HL-60 (cell line): ENCODE measurements around the gene IFITM1.

ENCODE experiments used
- DNase-seq, 2 experiments: peaks; one replicate each; pipeline ENCODE4 v3.0.0-alpha.2; 2010 to 2020; ENCODE audit warnings: low read depth in 1 of 2, low spot score in 1 of 2
- H3K27ac ChIP-seq: fragments of 250-450 bp; sonication (Bioruptor Pico); replicated peaks from 2 replicates; pipeline ENCODE4 v1.5.1; 2020; ENCODE audit warnings: mild to moderate bottlenecking, moderate library complexity
- H3K27me3 ChIP-seq: fragments of 250-450 bp; sonication (Bioruptor Pico); 2 replicates; pipeline ENCODE4 v1.5.1; 2021; ENCODE audit warnings: mild to moderate bottlenecking, moderate library complexity; ENCODE audit not compliant: insufficient read depth, poor library complexity, severe bottlenecking
- H3K4me3 ChIP-seq: replicated peaks from 2 replicates; pipeline ENCODE4 v1.5.1; 2011; ENCODE audit warnings: mild to moderate bottlenecking, control low read depth, low read length; ENCODE audit not compliant: insufficient read depth
- CTCF ChIP-seq: IDR thresholded peaks from one replicate; pipeline ENCODE4 v1.5.1; 2011; ENCODE audit warnings: low read length, control low read depth, inconsistent platforms; ENCODE audit not compliant: insufficient read depth
- GABPA ChIP-seq: IDR thresholded peaks from 2 replicates; pipeline ENCODE4 v1.6.1; 2012; ENCODE audit warnings: low read depth
- POLR2AphosphoS5 ChIP-seq: IDR thresholded peaks from 2 replicates; pipeline ENCODE4 v1.6.1; 2012; ENCODE audit warnings: low read depth
- SPI1 ChIP-seq: IDR thresholded peaks from 2 replicates; pipeline ENCODE4 v1.6.1; 2012; ENCODE audit warnings: low read depth, mild to moderate bottlenecking, borderline replicate concordance
- TF ChIP-seq, protein P1 (sequence below): IDR thresholded peaks from 2 replicates; pipeline ENCODE4 v1.6.1; 2012; ENCODE audit warnings: low read depth; ENCODE audit not compliant: insufficient replicate concordance

The IFITM1 gene

GRCh38 chr11:280706-281485 is 32.9 kb upstream of the IFITM1 start:
- no peak for TF ChIP-seq POLR2AphosphoS5
- TF ChIP-seq GABPA: no peak
- TF ChIP-seq, protein P1, sequence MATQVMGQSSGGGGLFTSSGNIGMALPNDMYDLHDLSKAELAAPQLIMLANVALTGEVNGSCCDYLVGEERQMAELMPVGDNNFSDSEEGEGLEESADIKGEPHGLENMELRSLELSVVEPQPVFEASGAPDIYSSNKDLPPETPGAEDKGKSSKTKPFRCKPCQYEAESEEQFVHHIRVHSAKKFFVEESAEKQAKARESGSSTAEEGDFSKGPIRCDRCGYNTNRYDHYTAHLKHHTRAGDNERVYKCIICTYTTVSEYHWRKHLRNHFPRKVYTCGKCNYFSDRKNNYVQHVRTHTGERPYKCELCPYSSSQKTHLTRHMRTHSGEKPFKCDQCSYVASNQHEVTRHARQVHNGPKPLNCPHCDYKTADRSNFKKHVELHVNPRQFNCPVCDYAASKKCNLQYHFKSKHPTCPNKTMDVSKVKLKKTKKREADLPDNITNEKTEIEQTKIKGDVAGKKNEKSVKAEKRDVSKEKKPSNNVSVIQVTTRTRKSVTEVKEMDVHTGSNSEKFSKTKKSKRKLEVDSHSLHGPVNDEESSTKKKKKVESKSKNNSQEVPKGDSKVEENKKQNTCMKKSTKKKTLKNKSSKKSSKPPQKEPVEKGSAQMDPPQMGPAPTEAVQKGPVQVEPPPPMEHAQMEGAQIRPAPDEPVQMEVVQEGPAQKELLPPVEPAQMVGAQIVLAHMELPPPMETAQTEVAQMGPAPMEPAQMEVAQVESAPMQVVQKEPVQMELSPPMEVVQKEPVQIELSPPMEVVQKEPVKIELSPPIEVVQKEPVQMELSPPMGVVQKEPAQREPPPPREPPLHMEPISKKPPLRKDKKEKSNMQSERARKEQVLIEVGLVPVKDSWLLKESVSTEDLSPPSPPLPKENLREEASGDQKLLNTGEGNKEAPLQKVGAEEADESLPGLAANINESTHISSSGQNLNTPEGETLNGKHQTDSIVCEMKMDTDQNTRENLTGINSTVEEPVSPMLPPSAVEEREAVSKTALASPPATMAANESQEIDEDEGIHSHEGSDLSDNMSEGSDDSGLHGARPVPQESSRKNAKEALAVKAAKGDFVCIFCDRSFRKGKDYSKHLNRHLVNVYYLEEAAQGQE: no peak
- no peak for TF ChIP-seq CTCF
- TF ChIP-seq SPI1: no peak
- Histone ChIP-seq H3K27me3 (peaks cover 22% of the 10 kb centered on the region), H3K27ac (no peak overlapping the region), H3K4me3 (peak overlapping the region; percentile 36; the same call in 1 of the 2 replicates)
- DNase-seq: no peak

GRCh38 chr11:281486-282161 is 32.2 kb upstream of the IFITM1 start:
- Histone ChIP-seq H3K27me3 (peaks cover 22% of the 10 kb centered on the region), H3K27ac (no peak overlapping the region), H3K4me3 (no peak overlapping the region)
- no peak for TF ChIP-seq GABPA
- no peak for DNase-seq

- H3K27me3 ChIP-seq: peaks cover 22% of the 10 kb centered on the region
- DNase-seq: no peak
- H3K4me3 ChIP-seq: no peak overlapping the region
- H3K27ac ChIP-seq: no peak overlapping the region
- TF ChIP-seq CTCF: no peak
- no peak for TF ChIP-seq GABPA
Observed at GRCh38 chr11:282171-282570, 31.7 kb upstream of the IFITM1 start.

GRCh38 chr11:282630-283360 is 31.0 kb upstream of the IFITM1 start:
- Histone ChIP-seq H3K27ac (no peak overlapping the region), H3K4me3 (no peak overlapping the region), H3K27me3 (peaks cover 23% of the 10 kb centered on the region)
- TF ChIP-seq POLR2AphosphoS5: no peak
- TF ChIP-seq CTCF: no peak
- no peak for TF ChIP-seq SPI1
- TF ChIP-seq, protein P1: no peak
- no peak for DNase-seq
